ENCODE data around the gene CDK13.

DNA sequence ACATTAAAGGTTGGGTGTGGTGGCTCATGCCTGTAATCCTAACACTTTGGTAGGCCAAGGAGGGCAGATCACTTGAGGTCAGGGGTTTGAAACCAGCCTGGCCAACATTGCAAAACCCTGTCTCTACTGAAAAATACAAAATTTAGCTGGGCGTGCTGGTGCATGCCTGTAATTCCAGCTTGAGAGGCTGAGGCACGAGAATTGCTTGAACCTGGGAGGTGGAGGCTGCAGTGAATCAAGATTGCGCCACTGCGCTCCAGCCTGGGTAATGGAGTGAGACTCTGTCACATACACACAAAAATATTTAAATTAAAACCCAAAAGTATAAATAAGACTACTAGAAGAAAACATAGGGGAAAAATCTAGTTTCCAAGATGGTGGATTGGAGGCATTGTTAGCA is 41.9 kb upstream of the CDK13 start:
- TF ChIP-seq, protein P1, sequence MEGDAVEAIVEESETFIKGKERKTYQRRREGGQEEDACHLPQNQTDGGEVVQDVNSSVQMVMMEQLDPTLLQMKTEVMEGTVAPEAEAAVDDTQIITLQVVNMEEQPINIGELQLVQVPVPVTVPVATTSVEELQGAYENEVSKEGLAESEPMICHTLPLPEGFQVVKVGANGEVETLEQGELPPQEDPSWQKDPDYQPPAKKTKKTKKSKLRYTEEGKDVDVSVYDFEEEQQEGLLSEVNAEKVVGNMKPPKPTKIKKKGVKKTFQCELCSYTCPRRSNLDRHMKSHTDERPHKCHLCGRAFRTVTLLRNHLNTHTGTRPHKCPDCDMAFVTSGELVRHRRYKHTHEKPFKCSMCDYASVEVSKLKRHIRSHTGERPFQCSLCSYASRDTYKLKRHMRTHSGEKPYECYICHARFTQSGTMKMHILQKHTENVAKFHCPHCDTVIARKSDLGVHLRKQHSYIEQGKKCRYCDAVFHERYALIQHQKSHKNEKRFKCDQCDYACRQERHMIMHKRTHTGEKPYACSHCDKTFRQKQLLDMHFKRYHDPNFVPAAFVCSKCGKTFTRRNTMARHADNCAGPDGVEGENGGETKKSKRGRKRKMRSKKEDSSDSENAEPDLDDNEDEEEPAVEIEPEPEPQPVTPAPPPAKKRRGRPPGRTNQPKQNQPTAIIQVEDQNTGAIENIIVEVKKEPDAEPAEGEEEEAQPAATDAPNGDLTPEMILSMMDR (IDR thresholded peaks at IDR 0.05; ENCODE audit: insufficient read depth, low read length): no peak
- TF ChIP-seq, protein P2, sequence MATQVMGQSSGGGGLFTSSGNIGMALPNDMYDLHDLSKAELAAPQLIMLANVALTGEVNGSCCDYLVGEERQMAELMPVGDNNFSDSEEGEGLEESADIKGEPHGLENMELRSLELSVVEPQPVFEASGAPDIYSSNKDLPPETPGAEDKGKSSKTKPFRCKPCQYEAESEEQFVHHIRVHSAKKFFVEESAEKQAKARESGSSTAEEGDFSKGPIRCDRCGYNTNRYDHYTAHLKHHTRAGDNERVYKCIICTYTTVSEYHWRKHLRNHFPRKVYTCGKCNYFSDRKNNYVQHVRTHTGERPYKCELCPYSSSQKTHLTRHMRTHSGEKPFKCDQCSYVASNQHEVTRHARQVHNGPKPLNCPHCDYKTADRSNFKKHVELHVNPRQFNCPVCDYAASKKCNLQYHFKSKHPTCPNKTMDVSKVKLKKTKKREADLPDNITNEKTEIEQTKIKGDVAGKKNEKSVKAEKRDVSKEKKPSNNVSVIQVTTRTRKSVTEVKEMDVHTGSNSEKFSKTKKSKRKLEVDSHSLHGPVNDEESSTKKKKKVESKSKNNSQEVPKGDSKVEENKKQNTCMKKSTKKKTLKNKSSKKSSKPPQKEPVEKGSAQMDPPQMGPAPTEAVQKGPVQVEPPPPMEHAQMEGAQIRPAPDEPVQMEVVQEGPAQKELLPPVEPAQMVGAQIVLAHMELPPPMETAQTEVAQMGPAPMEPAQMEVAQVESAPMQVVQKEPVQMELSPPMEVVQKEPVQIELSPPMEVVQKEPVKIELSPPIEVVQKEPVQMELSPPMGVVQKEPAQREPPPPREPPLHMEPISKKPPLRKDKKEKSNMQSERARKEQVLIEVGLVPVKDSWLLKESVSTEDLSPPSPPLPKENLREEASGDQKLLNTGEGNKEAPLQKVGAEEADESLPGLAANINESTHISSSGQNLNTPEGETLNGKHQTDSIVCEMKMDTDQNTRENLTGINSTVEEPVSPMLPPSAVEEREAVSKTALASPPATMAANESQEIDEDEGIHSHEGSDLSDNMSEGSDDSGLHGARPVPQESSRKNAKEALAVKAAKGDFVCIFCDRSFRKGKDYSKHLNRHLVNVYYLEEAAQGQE (IDR thresholded peaks at IDR 0.05; ENCODE audit: insufficient replicate concordance, low read depth): no peak

Measured in HL-60 (cell line).